CD14-positive monocyte (primary cell): ENCODE results near the gene FOXE3. TPM values are rescaled to one million over a fixed set of nuclear protein-coding genes. Genes with fewer than 3 reads are reported as not detected.

Source experiments
- DNase-seq, 3 donors: peaks; one replicate each; pipeline ENCODE4 v3.0.0-alpha.2; 2011 to 2022
- H2AFZ ChIP-seq: 2 replicates; pipeline ENCODE4 v1.6.0; 2012; ENCODE audit warnings: mild to moderate bottlenecking, low read depth, low read length, inconsistent platforms; ENCODE audit not compliant: insufficient read depth, poor library complexity, severe bottlenecking
- H3K27ac ChIP-seq, 2 donors: 1 replicate in 1 of 2; 2 replicates in 1 of 2; pipeline ENCODE4 v1.5.1; 2012 to 2013; ENCODE audit warnings: low read length in 2 of 2, control low read depth in 1 of 2, inconsistent platforms in 1 of 2, low read depth in 1 of 2, mild to moderate bottlenecking in 1 of 2
- H3K27me3 ChIP-seq, 2 donors: one replicate each; pipeline versions ENCODE4 v1.6.0 to v1.6.1; 2011 to 2013; ENCODE audit warnings: low read length in 2 of 2; ENCODE audit not compliant: control insufficient read depth in 2 of 2, insufficient read depth in 2 of 2
- H3K36me3 ChIP-seq, 2 donors: replicated peaks in 1 of 2; 1 replicate in 1 of 2; 2 replicates in 1 of 2; pipeline versions ENCODE4 v1.5.1 to v1.6.1; 2012 to 2013; ENCODE audit warnings: low read length in 2 of 2, control low read depth in 1 of 2, inconsistent platforms in 1 of 2, mild to moderate bottlenecking in 1 of 2; ENCODE audit not compliant: insufficient read depth in 2 of 2, control insufficient read depth in 1 of 2
- H3K4me1 ChIP-seq, 2 donors: 1 replicate in 1 of 2; 2 replicates in 1 of 2; pipeline versions ENCODE4 v1.5.1 to v1.6.1; 2012 to 2013; ENCODE audit warnings: low read length in 2 of 2, control low read depth in 1 of 2, inconsistent platforms in 1 of 2, mild to moderate bottlenecking in 1 of 2, moderate library complexity in 1 of 2; ENCODE audit not compliant: insufficient read depth in 2 of 2, control insufficient read depth in 1 of 2
- H3K4me2 ChIP-seq: replicated peaks from 2 replicates; pipeline ENCODE3; 2012; ENCODE audit warnings: low read length, moderate library complexity, mild to moderate bottlenecking; ENCODE audit not compliant: poor library complexity, severe bottlenecking; ENCODE audit errors: extremely low read depth
- H3K4me3 ChIP-seq, 3 experiments: fragments of 200-600 bp in 1 of 3; sonication (generic) in 1 of 3; replicated peaks in 1 of 3; 1 replicate in 2 of 3; 2 replicates in 1 of 3; pipeline ENCODE4 v1.5.1; 2011 to 2013; ENCODE audit warnings: low read length in 3 of 3, mild to moderate bottlenecking in 3 of 3, control low read depth in 2 of 3, low read depth in 2 of 3, inconsistent platforms in 1 of 3, moderate library complexity in 1 of 3
- H3K79me2 ChIP-seq: 2 replicates; pipeline ENCODE4 v1.6.0; 2012; ENCODE audit warnings: mild to moderate bottlenecking, control low read depth, inconsistent platforms, low read length, moderate library complexity; ENCODE audit not compliant: insufficient read depth
- H3K9ac ChIP-seq: 2 replicates; pipeline ENCODE4 v1.6.0; 2017; ENCODE audit warnings: low read length, mild to moderate bottlenecking; ENCODE audit not compliant: insufficient read depth, poor library complexity, severe bottlenecking
- H3K9me3 ChIP-seq, 2 donors: replicated peaks in 1 of 2; 1 replicate in 1 of 2; 2 replicates in 1 of 2; pipeline versions ENCODE4 v1.5.1 to v1.6.1; 2012 to 2013; ENCODE audit warnings: low read length in 2 of 2, control low read depth in 1 of 2; ENCODE audit not compliant: control insufficient read depth in 1 of 2, insufficient read depth in 1 of 2
- H4K20me1 ChIP-seq: 2 replicates; pipeline ENCODE4 v1.6.0; 2012; ENCODE audit warnings: mild to moderate bottlenecking, low read length, control low read depth, moderate library complexity; ENCODE audit not compliant: insufficient read depth
- H3K27ac Mint-ChIP-seq, 7 donors: one replicate each; pipeline ENCODE4 v1.8.0; 2020; ENCODE audit warnings: mild to moderate bottlenecking in 7 of 7, mixed read lengths in 7 of 7, moderate library complexity in 6 of 7, inconsistent platforms in 2 of 7
- H3K27me3 Mint-ChIP-seq, 3 donors: one replicate each; pipeline ENCODE4 v1.8.0; 2021 to 2022; ENCODE audit warnings: low read depth in 3 of 3, mild to moderate bottlenecking in 3 of 3, mixed read lengths in 3 of 3, moderate library complexity in 3 of 3, inconsistent platforms in 1 of 3
- H3K36me3 Mint-ChIP-seq, 2 donors: one replicate each; pipeline ENCODE4 v1.8.0; 2020; ENCODE audit warnings: mixed read lengths in 2 of 2, inconsistent platforms in 1 of 2, mild to moderate bottlenecking in 1 of 2
- H3K4me1 Mint-ChIP-seq: one replicate; pipeline ENCODE4 v1.8.0; 2020; ENCODE audit warnings: mild to moderate bottlenecking, mixed read lengths
- H3K4me3 Mint-ChIP-seq, 2 donors: one replicate each; pipeline ENCODE4 v1.8.0; 2020; ENCODE audit warnings: mild to moderate bottlenecking in 2 of 2, mixed read lengths in 2 of 2, moderate library complexity in 1 of 2
- H3K9me3 Mint-ChIP-seq, 7 donors: one replicate each; pipeline ENCODE4 v1.8.0; 2020 to 2022; ENCODE audit warnings: mixed read lengths in 7 of 7, mild to moderate bottlenecking in 6 of 7, moderate library complexity in 6 of 7, inconsistent platforms in 2 of 7
- CTCF ChIP-seq: fragments of 200-600 bp; IDR thresholded peaks from one replicate; pipeline ENCODE4 v1.8.0; 2022; ENCODE audit warnings: antibody characterized with exemption, mild to moderate bottlenecking
- WGBS: methylation state at CpG from one replicate; pipeline ENCODE4 v1.1.5; 2013; ENCODE audit warnings: missing lambda C conversion rate; ENCODE audit not compliant: insufficient coverage; 5-methylcytosine and 5-hydroxymethylcytosine counted together
- intact Hi-C, 2 donors: fragments of 100-400 bp; cut with micrococcal nuclease; formaldehyde crosslinking; loops; one replicate each; pipeline versions ENCODE4 v1.15.0 to v1.15.1; 2023
- polyA plus RNA-seq, 3 donors: library from polyadenylated mRNA; depleted of rRNA in 1 of 3; unstranded in 2 of 3; stranded (reverse) in 1 of 3; fragments of 300-500 nt in 2 of 3; fragments of >200 nt in 1 of 3; fragmentation: Illumina TruSeq in 2 of 3; gene quantifications; 1 replicate in 2 of 3; 2 replicates in 1 of 3; pipeline ENCODE4 v1.2.3, GENCODE V29; 2012 to 2021

The FOXE3 gene
- polyA plus RNA-seq, 3 donors: not detected

- 2% methylated on average over 70 of the region's 73 CpGs for WGBS
Measured at GRCh38 chr1:47444562-47445465, 28.7 kb downstream of the FOXE3 start.

More at GRCh38 chr1:47444562-47445465, 28.7 kb downstream of the FOXE3 start:
- Histone ChIP-seq H3K4me3 (peak overlapping the region in 2 of 3 experiments; percentile 5 to 60), H2AFZ (peak overlapping the region; percentile 60), H3K4me1 (peaks cover 13 to 17% of the 10 kb centered on the region in 2 donors), H4K20me1 (no peaks in the 10 kb centered on the region), H3K4me2 (peak overlapping the region; percentile 45), H3K79me2 (no peaks in the 10 kb centered on the region), H3K36me3 (no peaks in the 10 kb centered on the region), H3K27me3 (peaks cover 92 to 100% of the 10 kb centered on the region in 2 donors), H3K27ac (no peak overlapping the region), H3K9ac (no peak overlapping the region), H3K9me3 (peaks cover 0 to 62% of the 10 kb centered on the region in 2 donors)
- Mint-ChIP-seq H3K27ac (no peak overlapping the region), H3K4me3 (peak overlapping the region in 1 of 2 donors; percentile 79), H3K27me3 (peaks cover 20 to 21% (median 20%) of the 10 kb centered on the region in 3 donors), H3K4me1 (peaks cover 22% of the 10 kb centered on the region), H3K9me3 (peaks cover 0 to 36% (median 23%) of the 10 kb centered on the region in 7 donors), H3K36me3 (peaks cover 9 to 16% of the 10 kb centered on the region in 2 donors)
- peak; percentile 32 to 37 (median 33) for DNase-seq
- no peak for TF ChIP-seq CTCF
- intact Hi-C loops: loop anchor here in 1 of 2 donors (5.0 kb wide), 1 partner anchor 218 kb away; no protein-coding TSS in a partner anchor
